HEK293 (cell line): ENCODE data around the gene PDCL3.

Source experiments
- CTCF ChIA-PET: fragments of 350-600 bp; formaldehyde crosslinking; extraction: SDS; loops from one replicate; lab custom pipeline; 2021; ENCODE audit warnings: antibody characterized with exemption; lab: Yijun Ruan, JAX
- POLR2A ChIA-PET: fragments of 300-600 bp; formaldehyde crosslinking; extraction: SDS; loops from one replicate; lab custom pipeline; 2020; ENCODE audit warnings: antibody characterized with exemption, inconsistent platforms; lab: Yijun Ruan, JAX
- H3K27ac ChIP-seq: fragments of 200-500 bp; sonication (Bioruptor generic); 2 replicates; pipeline ENCODE4 v1.5.1; 2014; ENCODE audit warnings: low read depth, low read length, control low read depth, inconsistent platforms; ENCODE audit errors: extremely low read depth
- H3K36me3 ChIP-seq, 2 experiments: fragments of 200-500 bp in 1 of 2; sonication (Bioruptor generic) in 1 of 2; 1 replicate in 1 of 2; 2 replicates in 1 of 2; pipeline ENCODE4 v1.5.1; 2014 to 2017; ENCODE audit warnings: inconsistent platforms in 2 of 2, low read length in 2 of 2; ENCODE audit not compliant: control insufficient read depth in 2 of 2, insufficient read depth in 1 of 2
- H3K4me1 ChIP-seq: fragments of 200-500 bp; sonication (Bioruptor generic); 2 replicates; pipeline ENCODE4 v1.5.1; 2014; ENCODE audit warnings: mild to moderate bottlenecking, low read length, inconsistent platforms; ENCODE audit not compliant: control insufficient read depth, insufficient read depth
- H3K4me3 ChIP-seq: 2 replicates; pipeline ENCODE4 v1.5.1; 2011; ENCODE audit warnings: low read depth, mild to moderate bottlenecking, control low read depth, low read length, moderate library complexity
- H3K9me3 ChIP-seq: fragments of 200-500 bp; sonication (Bioruptor generic); 2 replicates; pipeline ENCODE4 v1.5.1; 2014; ENCODE audit warnings: low read depth, low read length, inconsistent platforms; ENCODE audit not compliant: control insufficient read depth, insufficient read depth
- GFI1B ChIP-seq: fragments of 450-650 bp; formaldehyde crosslinking; IDR thresholded peaks from 2 replicates; pipeline ENCODE4 v1.5.1; 2016; ENCODE audit warnings: missing biosample characterization, missing genetic modification characterization
- KLF10 ChIP-seq: fragments of 450-650 bp; IDR thresholded peaks from 2 replicates; pipeline ENCODE4 v1.5.1; 2018; ENCODE audit warnings: missing biosample characterization, mild to moderate bottlenecking, missing genetic modification characterization
- OSR2 ChIP-seq: fragments of 450-650 bp; formaldehyde crosslinking; IDR thresholded peaks from 2 replicates; pipeline ENCODE4 v1.5.1; 2016; ENCODE audit warnings: missing biosample characterization, missing genetic modification characterization
- SETDB1 ChIP-seq: IDR thresholded peaks from one replicate; pipeline ENCODE4 v1.6.1; 2017; ENCODE audit warnings: mild to moderate bottlenecking, low read length, moderate library complexity, mixed read lengths; ENCODE audit not compliant: insufficient read length
- SP3 ChIP-seq: fragments of 450-650 bp; formaldehyde crosslinking; IDR thresholded peaks from 2 replicates; pipeline ENCODE4 v1.5.1; 2016; ENCODE audit warnings: missing biosample characterization, missing genetic modification characterization
- TRIM28 ChIP-seq: IDR thresholded peaks from 2 replicates; pipeline ENCODE4 v1.6.1; 2011; ENCODE audit warnings: low read length, control low read depth, borderline replicate concordance
- YY1 ChIP-seq: fragments of 450-650 bp; formaldehyde crosslinking; IDR thresholded peaks from 2 replicates; pipeline ENCODE4 v1.5.1; 2018; ENCODE audit warnings: missing biosample characterization, missing genetic modification characterization
- ZBTB11 ChIP-seq: fragments of 450-650 bp; formaldehyde crosslinking; conservative IDR thresholded peaks from 2 replicates; pipeline ENCODE4 v1.5.1; 2016; ENCODE audit warnings: low read depth, missing biosample characterization, missing genetic modification characterization
- ZBTB49 ChIP-seq: fragments of 450-650 bp; formaldehyde crosslinking; IDR thresholded peaks from 2 replicates; pipeline ENCODE4 v1.5.1; 2016; ENCODE audit warnings: missing biosample characterization, missing genetic modification characterization, low read depth
- ZFP41 ChIP-seq: fragments of 450-650 bp; formaldehyde crosslinking; IDR thresholded peaks from 2 replicates; pipeline ENCODE4 v1.5.1; 2016; ENCODE audit warnings: missing biosample characterization, missing genetic modification characterization, borderline replicate concordance
- ZFP69B ChIP-seq: fragments of 450-650 bp; formaldehyde crosslinking; IDR thresholded peaks from 2 replicates; pipeline ENCODE4 v1.5.1; 2016; ENCODE audit warnings: missing biosample characterization, missing genetic modification characterization
- ZNF121 ChIP-seq: fragments of 450-650 bp; formaldehyde crosslinking; IDR thresholded peaks from 2 replicates; pipeline ENCODE4 v1.5.1; 2016; ENCODE audit warnings: missing biosample characterization, missing genetic modification characterization
- ZNF16 ChIP-seq: fragments of 450-650 bp; formaldehyde crosslinking; IDR thresholded peaks from 2 replicates; pipeline ENCODE4 v1.5.1; 2016; ENCODE audit warnings: low read depth, missing biosample characterization, missing genetic modification characterization
- ZNF184 ChIP-seq: fragments of 450-650 bp; IDR thresholded peaks from 2 replicates; pipeline ENCODE4 v1.5.1; 2018; ENCODE audit warnings: missing biosample characterization, mild to moderate bottlenecking, missing genetic modification characterization
- ZNF19 ChIP-seq: fragments of 450-650 bp; formaldehyde crosslinking; IDR thresholded peaks from 2 replicates; pipeline ENCODE4; 2016; ENCODE audit warnings: missing biosample characterization, missing genetic modification characterization, low read depth
- ZNF239 ChIP-seq: fragments of 450-650 bp; formaldehyde crosslinking; IDR thresholded peaks from 2 replicates; pipeline ENCODE4 v1.5.1; 2016; ENCODE audit warnings: missing biosample characterization, missing genetic modification characterization
- ZNF24 ChIP-seq: fragments of 450-650 bp; formaldehyde crosslinking; IDR thresholded peaks from 2 replicates; pipeline ENCODE4 v1.5.1; 2016; ENCODE audit warnings: missing biosample characterization, missing genetic modification characterization
- ZNF266 ChIP-seq: fragments of 450-650 bp; formaldehyde crosslinking; IDR thresholded peaks from 2 replicates; pipeline ENCODE4 v1.5.1; 2016; ENCODE audit warnings: missing biosample characterization, missing genetic modification characterization, low read depth
- ZNF362 ChIP-seq: fragments of 450-650 bp; formaldehyde crosslinking; IDR thresholded peaks from 2 replicates; pipeline ENCODE4 v1.5.1; 2016; ENCODE audit warnings: missing biosample characterization, missing genetic modification characterization
- ZNF366 ChIP-seq: fragments of 450-650 bp; formaldehyde crosslinking; conservative IDR thresholded peaks from 2 replicates; pipeline ENCODE4 v1.5.1; 2016; ENCODE audit warnings: missing biosample characterization, missing genetic modification characterization
- ZNF473 ChIP-seq: fragments of 450-650 bp; formaldehyde crosslinking; IDR thresholded peaks from 2 replicates; pipeline ENCODE4 v1.5.1; 2017; ENCODE audit warnings: missing biosample characterization, missing genetic modification characterization
- ZNF658 ChIP-seq: fragments of 450-650 bp; formaldehyde crosslinking; IDR thresholded peaks from 2 replicates; pipeline ENCODE4; 2016; ENCODE audit warnings: missing biosample characterization, missing genetic modification characterization
- ZNF664 ChIP-seq: fragments of 450-650 bp; formaldehyde crosslinking; IDR thresholded peaks from 2 replicates; pipeline ENCODE4 v1.5.1; 2016; ENCODE audit warnings: missing biosample characterization, missing genetic modification characterization
- ZNF76 ChIP-seq: fragments of 450-650 bp; formaldehyde crosslinking; IDR thresholded peaks from 2 replicates; pipeline ENCODE4; 2016; ENCODE audit warnings: low read depth, missing biosample characterization, missing genetic modification characterization, borderline replicate concordance
- ZNF791 ChIP-seq: fragments of 450-650 bp; formaldehyde crosslinking; IDR thresholded peaks from 2 replicates; pipeline ENCODE4 v1.5.1; 2016; ENCODE audit warnings: missing biosample characterization, missing genetic modification characterization
- ZNF837 ChIP-seq: fragments of 450-650 bp; formaldehyde crosslinking; IDR thresholded peaks from 2 replicates; pipeline ENCODE4 v1.5.1; 2016; ENCODE audit warnings: missing biosample characterization, missing genetic modification characterization
- ZSCAN5A ChIP-seq: fragments of 450-650 bp; formaldehyde crosslinking; IDR thresholded peaks from 2 replicates; pipeline ENCODE4 v1.5.1; 2016; ENCODE audit warnings: missing biosample characterization, missing genetic modification characterization

PDCL3 gene

GRCh38 chr2:100561191-100561590 is 1.6 kb upstream of the PDCL3 start:
- POLR2A ChIA-PET = interaction anchor here (0.6 to 0.7 kb wide), 2 partner anchors 17 to 189 kb away, joined by 3 read pairs; no protein-coding TSS in a partner anchor
- Histone ChIP-seq H3K4me1 (no peaks in the 10 kb centered on the region), H3K4me3 (no peak overlapping the region), H3K27ac (no peak overlapping the region), H3K9me3 (no peaks in the 10 kb centered on the region), H3K36me3 (peaks cover 0 to 4% of the 10 kb centered on the region in 2 experiments; a peak in 1 of 3 replicates)
- TF ChIP-seq ZNF239 (tag by site-specific recombination) = no peak
- no peak for TF ChIP-seq ZNF791 (tag by site-specific recombination)
- TF ChIP-seq ZNF473 (tag by site-specific recombination) = no peak
- TF ChIP-seq ZNF19 = no peak
- no peak for TF ChIP-seq GFI1B
- TF ChIP-seq TRIM28 = no peak
- no peak for TF ChIP-seq ZNF184
- TF ChIP-seq ZNF24 (tag by site-specific recombination) = no peak
- no peak for TF ChIP-seq ZSCAN5A (tag by site-specific recombination)
- no peak for TF ChIP-seq ZBTB49
- TF ChIP-seq ZNF362 (tag by site-specific recombination) = no peak
- no peak for TF ChIP-seq ZNF664
- no peak for TF ChIP-seq YY1
- TF ChIP-seq ZFP41 = no peak
- CTCF ChIA-PET = interaction anchor here (0.5 kb wide), 1 partner anchor 841 kb away, joined by 3 read pairs; no protein-coding TSS in a partner anchor

GRCh38 chr2:100563407-100564247 is 834 bp downstream of the PDCL3 start:
- Histone ChIP-seq H3K4me3 (peak overlapping the region; percentile 89), H3K9me3 (no peaks in the 10 kb centered on the region), H3K27ac (peak overlapping the region; percentile 60), H3K4me1 (no peaks in the 10 kb centered on the region), H3K36me3 (peaks cover 8 to 18% of the 10 kb centered on the region in 2 experiments; a peak in 2 of 3 replicates)
- ChIA-PET POLR2A (interaction anchor here (0.6 to 1.5 kb wide), 9 partner anchors 14 to 877 kb away, joined by 3 to 12 read pairs (median 4); partner anchors contain the start of gene RPL31), CTCF (interaction anchor here (0.7 to 1.3 kb wide), 4 partner anchors 141 to 1962 kb away, joined by 3 to 4 read pairs (median 4); no protein-coding TSS in a partner anchor)
- no peak for TF ChIP-seq SP3 (tag by site-specific recombination)
- no peak for TF ChIP-seq OSR2 (tag by site-specific recombination)
- TF ChIP-seq ZNF837 = no peak
- TF ChIP-seq ZNF473 (tag by site-specific recombination) = no peak
- TF ChIP-seq ZNF121 = 0 out of 2 replicates have a peak, but pooled peaks have one; percentile 56
- TF ChIP-seq ZFP69B (tag by site-specific recombination) = no peak
- TF ChIP-seq ZNF366 (tag by site-specific recombination) = no peak
- no peak for TF ChIP-seq SETDB1
- no peak for TF ChIP-seq ZNF16
- TF ChIP-seq ZNF791 (tag by site-specific recombination) = no peak
- no peak for TF ChIP-seq ZNF76
- no peak for TF ChIP-seq ZNF266 (tag by site-specific recombination)
- no peak for TF ChIP-seq ZNF658 (tag by site-specific recombination)
- no peak for TF ChIP-seq ZBTB11 (tag by site-specific recombination)
- no peak for TF ChIP-seq KLF10 (tag by site-specific recombination)
